ENCODE results near the gene IL1A. TPM values are rescaled to one million over a fixed set of nuclear protein-coding genes. Genes with fewer than 3 reads are reported as not detected.

Gene IL1A
- total RNA-seq, 1 experiment from 2014 or later: 0.10 TPM

DNA sequence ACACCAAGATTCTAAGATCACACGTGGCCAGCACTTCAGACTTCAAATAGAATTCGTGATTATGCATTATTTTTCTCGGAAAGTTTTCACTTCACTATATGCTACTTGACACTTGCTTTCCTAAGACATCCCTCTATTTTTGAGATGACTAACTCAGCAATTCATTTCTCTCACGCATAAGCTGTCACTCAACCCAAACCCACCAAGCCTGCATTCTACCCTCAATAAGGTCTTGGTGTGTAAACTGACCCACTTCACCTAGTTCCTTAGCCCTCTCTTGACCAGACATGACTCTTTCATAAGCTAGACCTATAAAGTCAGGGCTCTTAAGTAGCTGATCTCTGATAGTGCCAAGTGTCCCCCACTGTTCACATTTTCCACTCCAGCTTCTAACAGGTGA is 31.6 kb downstream of the IL1A start:
- Histone ChIP-seq H4K20me1 (ENCODE audit: insufficient read depth) (no peaks in the 10 kb centered on the region), H3K9ac (ENCODE audit: low read length) (no peak overlapping the region), H3K4me2 (ENCODE audit: low read length) (no peak overlapping the region), H3K27ac (ENCODE audit: low read depth, low read length) (no peak overlapping the region), H3K27me3 (ENCODE audit: insufficient read depth, low read length) (no peaks in the 10 kb centered on the region), H3K9me3 (ENCODE audit: control insufficient read depth in 1 of 2, insufficient read depth in 1 of 2, low read depth in 1 of 2, low read length in 2 of 2) (no peaks in the 10 kb centered on the region), H3K79me2 (ENCODE audit: insufficient read depth, low read length) (peaks cover 30% of the 10 kb centered on the region), H3K9me2 (ENCODE audit: insufficient read depth) (no peaks in the 10 kb centered on the region), H3K4me1 (ENCODE audit: control insufficient read depth in 1 of 2, insufficient read depth in 2 of 2, low read length in 2 of 2) (no peaks in the 10 kb centered on the region), H3K4me3 (replicated peaks in 1 of 2; ENCODE audit: low read depth in 1 of 2, low read length in 2 of 2) (no peak overlapping the region), H2AFZ (ENCODE audit: low read depth, low read length, poor library complexity, severe bottlenecking) (no peak overlapping the region), H3K36me3 (ENCODE audit: control insufficient read depth in 1 of 2, insufficient read depth in 2 of 2, low read length in 2 of 2) (peaks cover 23 to 46% of the 10 kb centered on the region in 2 experiments)
- POLR2A ChIA-PET: no interaction called here
- CTCF ChIA-PET: interaction anchor here (1.0 to 1.3 kb wide), 2 partner anchors 12 to 206 kb away, joined by 3 read pairs; partner anchors contain the start of gene CKAP2L
- intact Hi-C loops (cut with micrococcal nuclease): no loop called here
- no peak for TF ChIP-seq ZFX (IDR thresholded peaks at IDR 0.05)
- TF ChIP-seq POLR2AphosphoS5 (IDR thresholded peaks at IDR 0.05; ENCODE audit: low read depth, low read length): no peak
- no peak for TF ChIP-seq TCF7L2 (IDR thresholded peaks at IDR 0.05; ENCODE audit: borderline replicate concordance, extremely low read depth, insufficient read depth, insufficient read length)
- no peak for TF ChIP-seq SRF (IDR thresholded peaks at IDR 0.05; ENCODE audit: low read depth)
- TF ChIP-seq CEBPB (IDR thresholded peaks at IDR 0.05; ENCODE audit: low read depth): no peak
- TF ChIP-seq, protein P1, sequence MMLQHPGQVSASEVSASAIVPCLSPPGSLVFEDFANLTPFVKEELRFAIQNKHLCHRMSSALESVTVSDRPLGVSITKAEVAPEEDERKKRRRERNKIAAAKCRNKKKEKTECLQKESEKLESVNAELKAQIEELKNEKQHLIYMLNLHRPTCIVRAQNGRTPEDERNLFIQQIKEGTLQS (IDR thresholded peaks at IDR 0.05): no peak
- TF ChIP-seq SIN3A (IDR thresholded peaks at IDR 0.05; ENCODE audit: low read depth): no peak
- no peak for TF ChIP-seq CBX3 (IDR thresholded peaks at IDR 0.05; ENCODE audit: low read depth)
- no peak for TF ChIP-seq RAD21 (IDR thresholded peaks at IDR 0.05; ENCODE audit: low read depth)
- TF ChIP-seq JUND (IDR thresholded peaks at IDR 0.05): no peak
- no peak for TF ChIP-seq EGR1 (IDR thresholded peaks at IDR 0.05; ENCODE audit: low read depth)
- no peak for TF ChIP-seq REST (IDR thresholded peaks at IDR 0.05; ENCODE audit: low read depth)
- no peak for TF ChIP-seq YY1 (IDR thresholded peaks at IDR 0.05; ENCODE audit: extremely low read depth, insufficient replicate concordance, low read depth, low read length)
- TF ChIP-seq, protein P2, sequence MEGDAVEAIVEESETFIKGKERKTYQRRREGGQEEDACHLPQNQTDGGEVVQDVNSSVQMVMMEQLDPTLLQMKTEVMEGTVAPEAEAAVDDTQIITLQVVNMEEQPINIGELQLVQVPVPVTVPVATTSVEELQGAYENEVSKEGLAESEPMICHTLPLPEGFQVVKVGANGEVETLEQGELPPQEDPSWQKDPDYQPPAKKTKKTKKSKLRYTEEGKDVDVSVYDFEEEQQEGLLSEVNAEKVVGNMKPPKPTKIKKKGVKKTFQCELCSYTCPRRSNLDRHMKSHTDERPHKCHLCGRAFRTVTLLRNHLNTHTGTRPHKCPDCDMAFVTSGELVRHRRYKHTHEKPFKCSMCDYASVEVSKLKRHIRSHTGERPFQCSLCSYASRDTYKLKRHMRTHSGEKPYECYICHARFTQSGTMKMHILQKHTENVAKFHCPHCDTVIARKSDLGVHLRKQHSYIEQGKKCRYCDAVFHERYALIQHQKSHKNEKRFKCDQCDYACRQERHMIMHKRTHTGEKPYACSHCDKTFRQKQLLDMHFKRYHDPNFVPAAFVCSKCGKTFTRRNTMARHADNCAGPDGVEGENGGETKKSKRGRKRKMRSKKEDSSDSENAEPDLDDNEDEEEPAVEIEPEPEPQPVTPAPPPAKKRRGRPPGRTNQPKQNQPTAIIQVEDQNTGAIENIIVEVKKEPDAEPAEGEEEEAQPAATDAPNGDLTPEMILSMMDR (IDR thresholded peaks at IDR 0.05 in 2 of 3, conservative IDR thresholded peaks at IDR 0.05 in 1 of 3; ENCODE audit: borderline replicate concordance in 1 of 3, insufficient read depth in 1 of 3, low read depth in 2 of 3, low read length in 2 of 3): no peak
- RAD21 ChIA-PET (ENCODE audit: low non-redundant PET in 1 of 2, low total read pairs in 2 of 2, uncharacterized antibody in 2 of 2, unreplicated experiment in 2 of 2): no interaction called here
- no peak for ATAC-seq
- no TSS peak for BruUV-seq (replicated peaks)
- no peak for DNase-seq (ENCODE audit: low read depth, low spot score)

All from HCT116 (cell line).